Prostate gland (tissue), 2 donors: ENCODE data around the gene NKAIN4.

Experiments
- CTCF ChIP-seq, 4 experiments: fragments of 200-600 bp in 2 of 4; fragments of 450-650 bp in 2 of 4; sonication (generic) in 2 of 4; IDR thresholded peaks; 1 replicate in 3 of 4; 2 replicates in 1 of 4; pipeline ENCODE4 v1.5.1; 2016 to 2019; ENCODE audit warnings: antibody characterized with exemption in 4 of 4, mild to moderate bottlenecking in 2 of 4, moderate library complexity in 2 of 4
- POLR2A ChIP-seq: fragments of 450-650 bp; IDR thresholded peaks from one replicate; pipeline ENCODE4 v1.6.1; 2016; ENCODE audit warnings: antibody characterized with exemption, mild to moderate bottlenecking
- POLR2AphosphoS5 ChIP-seq: sonication (generic); formaldehyde crosslinking; IDR thresholded peaks from one replicate; pipeline ENCODE4 v1.6.1; 2017; ENCODE audit warnings: antibody characterized with exemption

- no peak for TF ChIP-seq CTCF (IDR thresholded peaks at IDR 0.05)
- TF ChIP-seq POLR2A: no peak
- no peak for TF ChIP-seq POLR2AphosphoS5
Measured at GRCh38 chr20:63298731-63299312, 44.6 kb upstream of the NKAIN4 start.
